ENCODE measurements around the gene PRKAG2. TPM values are rescaled to one million over a fixed set of nuclear protein-coding genes. Genes with fewer than 3 reads are reported as not detected.

The PRKAG2 gene
- polyA plus RNA-seq, 5 donors, result 14.3 to 21.6 (median 17.3) TPM

DNA sequence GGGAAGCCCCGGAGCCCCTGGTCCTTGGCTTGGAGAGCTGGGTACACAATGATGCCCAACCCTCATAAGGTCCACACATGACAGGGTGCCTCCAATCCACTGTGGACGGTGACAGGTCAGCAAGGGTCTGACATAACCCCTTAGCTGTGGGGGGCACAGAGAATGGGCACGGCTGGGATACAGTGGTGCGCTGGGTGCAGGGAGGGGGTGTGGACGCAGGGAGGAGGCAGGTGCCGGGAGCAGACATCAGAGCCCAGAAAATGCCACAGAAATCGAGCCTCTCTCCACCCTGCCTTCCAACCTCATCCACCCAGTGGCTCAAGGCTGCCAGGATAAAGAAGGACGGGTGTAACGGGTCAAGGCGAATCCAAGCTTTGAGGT, 179.4 kb downstream of the PRKAG2 start:
- no peak for DNase-seq

DNA sequence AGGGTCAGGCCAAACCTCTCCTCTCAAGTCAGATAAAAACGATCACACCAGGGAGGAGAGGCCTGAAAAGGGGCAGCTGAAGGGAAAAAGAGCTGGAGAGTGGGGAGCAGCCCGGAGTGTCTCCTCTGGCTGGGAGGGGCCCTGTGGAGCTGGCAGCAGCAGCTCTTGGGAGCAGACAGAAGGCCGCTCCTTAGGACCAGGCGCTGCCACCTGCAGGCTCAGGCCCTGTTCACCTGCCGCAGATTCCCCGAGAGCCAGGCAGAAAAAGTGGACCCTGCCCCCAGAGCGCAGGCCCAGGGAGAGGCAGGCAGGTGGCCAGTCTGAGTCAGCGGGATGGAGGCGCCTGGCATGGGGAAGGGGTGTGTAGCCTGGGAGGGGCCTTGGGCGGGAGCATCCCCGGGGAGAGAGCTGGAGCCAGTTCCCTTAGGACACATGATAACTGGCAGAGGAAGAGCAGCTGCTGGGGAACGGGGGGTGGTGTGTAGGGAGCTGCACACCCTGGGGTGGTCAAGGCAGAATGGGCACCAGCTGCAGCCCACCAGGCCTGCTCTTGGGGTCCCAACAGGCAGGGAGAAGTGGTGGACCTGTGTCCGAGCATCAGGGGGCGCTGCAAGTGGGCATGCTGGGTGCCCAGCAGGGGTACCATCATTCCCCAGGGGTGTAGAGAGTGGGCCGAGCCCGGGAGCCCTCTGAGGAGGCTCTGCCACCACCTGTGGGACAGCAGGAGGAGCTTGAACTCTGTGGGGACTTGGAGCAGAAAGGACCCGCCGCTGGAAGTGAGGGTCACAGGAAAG, 180.0 kb downstream of the PRKAG2 start:
- no peak for DNase-seq

DNA sequence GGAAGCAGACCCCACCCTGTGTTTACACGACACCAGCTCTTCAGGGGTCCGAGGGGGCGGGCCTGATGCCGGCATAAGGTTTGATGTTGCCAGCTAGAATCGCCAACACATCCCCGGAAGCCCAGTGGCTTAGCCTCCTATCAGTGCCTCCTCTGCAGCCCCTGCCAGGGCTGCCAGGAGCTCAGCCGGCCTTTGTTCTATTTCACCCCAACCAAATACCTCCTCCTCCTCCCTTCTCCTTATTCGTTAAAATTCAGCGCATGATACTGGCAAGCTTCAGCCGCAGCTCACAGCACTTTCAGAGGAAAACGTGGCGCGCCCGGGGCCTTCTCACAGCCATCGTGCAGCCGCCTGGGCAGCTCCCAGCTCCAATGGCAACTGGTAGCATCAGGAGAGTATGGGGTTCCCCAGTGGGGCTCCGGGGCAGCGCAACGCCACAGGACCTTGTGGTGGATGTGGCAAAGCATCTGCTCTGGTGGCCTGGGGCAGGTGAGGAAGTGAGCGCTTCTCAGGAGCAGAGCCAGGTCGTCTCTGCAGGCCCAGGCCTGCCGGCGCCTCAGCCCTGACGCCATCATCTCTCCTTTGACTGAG, 180.9 kb downstream of the PRKAG2 start:
- no peak for DNase-seq

DNA sequence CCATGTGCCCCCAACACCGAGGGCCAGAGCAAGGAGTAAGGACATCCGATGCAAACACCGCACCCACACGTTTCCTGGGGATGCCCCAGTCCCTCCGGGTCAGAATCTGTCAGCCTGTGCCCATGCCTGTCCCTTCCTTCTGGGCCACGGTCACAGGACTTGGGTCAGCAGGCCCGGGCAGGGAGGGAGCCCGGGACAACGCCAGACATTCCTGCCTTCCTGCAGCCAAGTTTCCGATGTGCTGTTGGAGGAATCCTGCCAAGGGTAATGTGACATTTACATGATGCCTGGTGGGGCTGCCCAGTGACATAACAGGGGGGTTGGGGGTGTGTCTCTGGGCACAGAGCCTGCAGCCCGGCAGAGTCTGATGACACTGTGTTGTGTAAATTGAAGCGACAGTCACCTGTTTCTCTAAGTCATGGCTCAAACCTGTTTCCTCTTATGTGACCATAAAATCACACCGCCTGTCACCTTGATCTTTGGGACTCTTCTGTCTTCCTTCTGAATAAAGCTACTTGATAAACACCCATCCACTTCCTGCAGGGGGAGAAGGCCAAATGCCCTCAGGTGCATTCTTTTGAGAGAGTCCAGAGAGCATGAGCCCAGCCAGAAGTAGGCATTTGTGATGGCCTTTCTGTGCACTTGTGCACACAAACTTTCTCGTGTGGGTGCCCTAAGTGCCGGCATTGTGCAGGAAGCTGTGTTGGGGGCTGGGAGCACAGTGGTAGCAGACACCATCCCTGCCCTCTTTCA, 181.9 kb downstream of the PRKAG2 start:
- peak in 1 of 2 donors; percentile 29 for DNase-seq

DNA sequence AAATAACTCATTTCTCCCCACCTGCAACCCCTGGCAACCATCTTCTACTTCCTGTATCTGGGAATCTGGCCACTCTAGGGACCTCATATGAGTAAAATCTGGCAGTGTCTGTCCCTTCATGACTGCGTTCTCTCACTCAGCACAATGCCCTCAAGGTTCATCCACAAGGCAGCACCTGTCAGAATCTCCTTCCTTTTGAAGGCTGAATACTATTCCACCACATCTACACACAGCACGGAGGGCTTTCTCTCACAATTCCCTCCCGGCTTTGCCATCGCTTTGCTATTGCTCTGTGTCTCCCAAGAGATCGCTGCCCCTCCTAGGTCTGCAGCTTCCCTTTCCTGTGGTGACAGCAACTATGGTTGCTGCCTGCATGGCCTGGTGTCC, 182.5 kb downstream of the PRKAG2 start:
- DNase-seq, result no peak

DNA sequence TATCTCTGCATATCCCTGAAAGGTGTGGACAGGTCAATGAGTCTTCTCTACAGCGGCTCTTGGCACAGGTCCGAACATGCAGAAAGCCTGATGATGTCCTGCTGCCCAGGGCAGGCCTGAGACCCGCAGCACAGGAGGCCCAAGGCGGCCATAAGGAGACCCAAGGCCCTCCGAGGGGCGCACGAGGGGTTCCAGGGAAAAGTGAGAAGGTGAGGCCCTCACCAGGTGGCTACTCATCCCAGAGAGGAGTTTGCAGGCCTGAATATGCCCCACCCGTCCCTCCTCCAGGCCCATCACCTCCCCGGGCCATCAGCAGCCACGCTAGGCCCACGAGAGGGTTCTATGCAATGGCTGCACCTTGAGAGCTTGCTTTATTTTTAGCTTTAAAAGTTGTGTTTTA, 183.8 kb downstream of the PRKAG2 start:
- DNase-seq, result no peak

DNA sequence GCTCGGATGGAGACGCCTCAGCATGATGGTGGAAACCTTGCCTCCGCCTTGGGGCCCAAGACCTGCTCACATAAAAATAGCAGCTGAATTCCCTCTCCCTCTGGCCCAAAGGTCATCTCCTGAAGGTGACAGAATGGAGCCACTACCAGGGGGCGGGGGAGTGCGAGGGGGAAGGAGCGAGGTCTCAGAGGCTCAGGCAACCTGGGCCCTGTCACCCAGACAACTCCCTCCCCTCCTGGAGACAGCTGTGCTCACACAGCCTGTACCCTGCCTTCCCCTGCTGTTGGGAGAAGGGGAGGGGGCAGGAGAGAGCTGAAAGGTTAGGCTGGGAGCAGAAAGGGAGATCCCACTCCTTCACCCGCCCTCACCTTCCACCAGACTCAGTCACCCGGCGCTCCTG, 184.2 kb downstream of the PRKAG2 start:
- DNase-seq, result no peak

DNA sequence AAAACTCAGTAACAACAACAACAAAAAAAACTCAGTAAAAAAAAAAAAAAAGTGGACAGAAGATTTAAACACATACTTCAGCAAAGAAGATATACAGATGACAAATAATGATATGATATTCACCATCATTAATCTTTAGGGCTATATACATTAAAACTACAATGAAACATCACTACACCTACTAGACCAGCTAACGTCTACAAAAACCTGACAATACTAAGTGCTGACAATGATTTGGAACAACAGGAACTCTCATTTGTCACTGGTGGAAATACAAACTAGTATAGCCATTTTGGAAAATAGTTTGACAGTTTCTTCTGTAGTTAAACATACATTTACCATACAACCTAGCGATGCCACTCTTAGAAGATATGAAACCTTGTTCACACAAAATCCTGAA, 185.5 kb downstream of the PRKAG2 start:
- no peak for DNase-seq

DNA sequence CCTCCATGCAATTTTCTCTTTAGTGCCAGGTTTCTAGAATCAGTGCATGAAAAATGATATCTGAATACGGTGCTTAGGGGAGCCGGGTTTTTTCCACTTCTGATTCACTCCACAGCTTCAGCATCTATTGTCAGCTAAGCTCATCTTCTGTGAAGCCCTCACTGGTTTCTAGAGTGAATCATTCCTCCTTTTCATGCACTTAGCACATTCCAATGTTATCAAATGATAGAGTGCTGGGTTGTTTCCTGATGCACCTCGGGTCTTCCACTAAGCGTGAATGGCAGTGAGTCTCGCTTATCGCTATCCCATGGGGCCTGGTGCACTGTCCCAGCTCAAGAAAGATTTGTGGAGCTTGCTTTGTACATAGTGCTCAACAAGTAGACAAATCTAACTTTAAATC, 186.3 kb downstream of the PRKAG2 start:
- DNase-seq, result no peak

DNA sequence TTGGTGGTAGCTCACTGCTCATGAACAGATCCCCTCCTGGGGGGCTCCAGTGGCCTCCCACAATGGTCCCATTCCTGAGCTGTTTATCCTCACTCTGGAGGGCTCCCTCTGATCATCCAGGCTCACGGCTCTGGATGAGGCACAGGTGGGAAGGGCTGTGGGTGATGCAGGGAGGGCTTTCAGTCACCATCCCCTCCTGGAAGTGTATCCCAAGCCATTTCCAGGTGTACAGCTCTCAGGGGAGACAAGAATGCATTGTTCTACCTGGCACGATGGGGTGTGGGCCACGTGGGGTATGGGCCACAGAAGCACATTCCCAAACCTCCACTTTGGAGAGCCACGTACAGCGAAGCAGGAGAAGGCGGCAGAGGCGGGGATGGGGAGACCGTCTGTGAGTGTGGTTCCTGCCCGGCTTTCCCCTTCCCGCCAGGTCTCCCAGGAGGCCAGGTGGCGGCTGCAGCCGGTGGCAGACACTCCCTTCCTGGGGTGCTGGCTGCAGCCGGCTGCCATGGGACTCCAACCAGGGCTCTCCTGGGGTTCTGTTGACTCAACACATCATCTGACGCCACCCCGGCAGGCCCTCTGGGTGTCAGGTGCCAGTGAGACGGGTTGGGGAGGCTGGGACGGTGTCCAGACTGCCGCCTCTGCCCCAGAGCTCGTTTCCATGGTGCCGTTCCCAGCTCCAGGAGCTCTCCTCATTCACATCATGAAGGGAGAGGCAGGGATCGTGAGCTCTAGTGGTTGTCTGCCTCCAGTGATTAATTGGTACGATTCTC, 187.5 kb downstream of the PRKAG2 start:
- no peak for DNase-seq

DNA sequence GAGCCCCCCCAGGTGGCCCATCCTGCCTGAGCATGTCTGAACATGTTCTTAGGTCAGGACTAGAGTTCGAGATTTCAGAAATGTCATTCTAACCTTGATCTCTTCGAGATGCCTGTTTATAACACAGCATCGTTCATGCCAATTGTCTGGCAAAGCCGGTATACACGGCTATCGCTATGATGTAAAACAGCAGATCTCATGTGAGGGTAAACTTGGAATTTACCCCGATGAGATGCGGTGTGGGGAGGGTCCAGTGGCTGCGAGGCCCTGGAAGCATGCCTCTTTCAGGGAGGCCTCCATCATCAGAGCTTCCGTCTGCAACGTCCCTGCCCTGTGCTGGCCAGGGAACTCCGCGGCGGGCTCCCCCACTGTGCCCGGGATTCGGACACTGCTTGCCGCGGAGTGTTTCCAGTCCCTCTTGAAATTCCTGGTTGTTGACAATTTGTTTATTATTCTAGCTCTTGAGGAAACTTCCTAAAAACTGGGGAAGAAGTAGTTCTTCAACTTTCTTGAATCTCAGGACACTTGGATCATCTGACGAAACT, 188.6 kb downstream of the PRKAG2 start:
- DNase-seq, result no peak

DNA sequence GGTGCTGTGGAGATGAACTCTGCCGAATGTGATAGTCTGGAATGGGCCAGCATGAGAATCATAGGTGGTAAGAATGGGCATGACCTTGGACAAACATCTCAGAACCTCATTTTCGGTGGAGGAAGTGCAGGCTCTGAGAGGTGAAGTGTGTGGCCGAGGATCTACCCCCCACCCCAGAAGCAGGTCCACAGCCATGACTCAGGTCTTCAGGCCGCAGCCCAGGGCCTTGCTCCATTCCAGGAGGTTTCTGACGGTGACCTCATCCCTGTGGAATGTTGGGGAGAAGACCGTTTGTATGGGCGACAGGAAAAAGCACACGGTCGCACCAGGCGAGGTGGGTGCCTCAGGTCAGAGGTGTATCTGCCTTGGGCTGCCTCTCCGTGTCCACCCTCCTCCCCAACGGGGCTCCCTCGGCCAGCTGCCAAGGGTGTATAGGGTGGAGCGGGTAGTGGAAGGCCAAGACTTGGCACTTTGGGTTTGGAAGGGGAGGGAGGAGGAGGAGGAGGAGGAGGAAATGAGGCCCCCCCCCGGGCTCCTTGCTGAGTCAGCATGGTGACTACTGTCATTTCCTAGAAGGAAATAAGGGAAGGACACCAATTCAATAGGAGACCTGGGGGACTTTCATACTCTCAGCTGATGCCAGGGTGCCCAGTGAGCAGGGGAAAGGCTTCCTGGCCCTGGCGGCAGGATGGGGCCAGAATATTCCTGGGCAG, 189.2 kb downstream of the PRKAG2 start:
- DNase-seq, result no peak

DNA sequence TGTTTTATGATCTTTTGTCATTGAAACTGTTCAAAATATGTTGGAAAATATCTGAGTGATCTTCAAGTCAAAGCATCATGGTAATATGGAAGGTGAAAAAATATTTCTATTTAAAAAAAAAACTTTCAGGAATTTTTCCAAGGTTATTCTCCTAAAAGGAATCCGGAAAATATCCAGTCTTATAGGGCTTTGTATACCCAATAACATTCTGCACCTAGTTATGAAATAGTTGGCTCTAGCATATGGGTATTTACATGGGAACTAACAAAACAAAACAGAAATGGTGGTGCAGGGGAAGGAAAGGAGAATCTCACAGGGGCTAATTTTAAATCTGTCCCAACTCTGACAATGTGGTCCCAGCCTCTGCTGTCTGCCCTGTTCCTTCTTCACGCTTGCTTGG, 190.1 kb downstream of the PRKAG2 start:
- DNase-seq, result no peak

DNA sequence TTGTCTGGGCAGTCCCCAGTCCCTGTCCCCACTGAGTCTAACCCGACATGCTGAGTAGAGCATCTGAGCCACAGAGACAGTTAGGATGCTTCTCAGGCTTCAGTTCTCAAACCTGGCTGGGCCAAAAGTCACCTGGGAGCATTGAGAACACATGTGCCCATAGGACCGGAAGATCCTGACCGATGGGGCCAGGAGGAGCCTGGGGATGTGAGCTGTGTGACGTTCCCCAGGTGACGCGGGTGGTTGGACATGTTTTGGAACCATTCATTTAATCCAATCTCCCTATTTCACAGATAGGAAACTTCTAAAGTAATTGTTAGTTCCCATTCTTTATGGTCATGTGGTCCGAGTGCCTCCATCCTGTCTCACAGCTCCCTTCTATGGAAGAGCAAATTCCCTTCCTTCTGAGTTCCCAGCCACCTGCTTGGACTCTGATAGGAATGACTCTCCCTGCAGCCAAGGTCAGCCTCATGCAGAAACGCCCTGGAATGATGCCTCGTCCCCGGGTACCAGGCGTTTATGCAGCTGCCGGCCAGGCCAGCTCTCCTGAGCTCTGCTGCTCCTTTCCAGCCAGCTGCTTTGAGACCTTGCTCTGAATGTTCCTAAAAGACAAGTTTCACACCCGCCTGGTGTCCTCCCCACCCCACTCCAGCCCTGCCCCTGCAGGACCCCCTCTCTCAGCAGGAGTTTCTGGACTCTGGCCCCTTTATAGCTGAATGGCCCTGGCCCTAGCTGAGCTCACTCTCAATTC, 190.7 kb downstream of the PRKAG2 start:
- no peak for DNase-seq

DNA sequence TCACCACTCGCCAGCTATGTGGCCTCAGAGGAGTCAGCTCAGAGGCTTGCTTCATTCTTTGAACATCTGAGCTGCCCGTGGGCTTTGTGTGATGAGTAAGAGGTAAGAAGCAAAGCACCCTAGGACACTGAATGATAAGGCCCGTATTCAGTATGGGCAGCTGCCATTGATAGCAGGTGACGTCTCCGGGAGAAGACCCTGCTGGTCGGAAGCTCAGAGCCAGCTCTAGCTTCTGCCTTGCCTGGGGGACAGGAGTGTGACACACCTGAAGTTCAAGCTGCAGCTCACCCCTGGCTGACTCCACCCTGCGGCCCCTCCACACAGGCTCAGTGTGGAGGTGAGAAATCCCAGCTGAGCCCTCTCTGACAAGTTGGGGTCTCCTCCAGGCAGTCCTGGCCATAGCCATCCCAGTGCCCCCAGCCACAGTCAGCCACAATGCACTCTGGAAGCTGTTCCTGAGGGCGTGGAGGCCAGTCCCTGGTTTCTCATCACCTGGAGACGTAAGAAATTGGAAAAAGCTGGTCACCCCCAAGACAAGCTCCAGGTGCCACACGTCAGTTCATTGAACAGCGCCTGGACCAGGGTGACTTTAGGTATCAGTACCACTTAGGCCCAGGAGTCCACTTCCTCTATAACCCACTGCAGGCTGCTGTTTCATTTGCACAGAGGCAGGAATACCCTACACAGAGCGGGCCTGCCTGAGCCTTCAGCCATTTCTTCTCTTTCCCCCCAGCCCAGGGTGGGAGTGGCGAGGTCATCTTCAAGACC, 192.3 kb downstream of the PRKAG2 start:
- DNase-seq, result no peak

DNA sequence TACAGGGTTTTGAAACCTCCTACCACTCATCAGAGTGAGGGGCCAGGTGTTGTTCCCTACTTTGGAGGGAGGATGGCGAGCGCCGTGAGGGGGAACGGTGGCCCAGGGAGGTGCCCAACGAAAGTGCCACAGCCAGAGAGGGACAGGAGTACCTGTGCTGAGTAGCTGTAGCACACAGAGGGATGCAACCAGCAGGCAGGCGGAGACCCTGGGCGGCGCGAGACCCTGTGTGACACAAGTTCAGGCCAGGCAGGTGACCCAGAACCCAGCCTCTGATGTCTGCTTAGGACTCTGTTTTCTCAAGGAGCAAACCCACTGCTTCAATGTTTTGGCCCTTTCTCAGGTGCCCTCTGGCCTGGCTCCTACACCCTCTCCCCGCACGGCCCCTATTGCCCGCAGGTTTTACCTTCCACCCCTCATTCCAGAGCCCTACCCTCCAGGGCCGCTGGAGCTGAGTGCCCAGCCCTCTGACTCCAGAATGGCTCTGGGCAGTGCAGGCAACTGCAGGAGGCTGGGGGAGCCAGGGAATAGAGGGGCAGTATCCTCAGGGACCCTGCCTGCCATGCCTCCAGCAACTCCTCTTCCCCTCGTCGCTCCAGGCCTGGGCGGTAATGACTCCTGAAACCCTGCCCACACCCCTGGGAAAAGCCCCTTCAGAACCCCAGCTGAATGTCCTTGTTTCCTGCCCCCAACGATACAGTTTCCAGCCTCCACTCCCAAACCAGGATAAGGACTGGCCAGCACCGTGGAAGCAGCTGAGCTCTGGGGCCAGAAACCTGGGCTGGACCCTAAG, 193.1 kb downstream of the PRKAG2 start:
- no peak for DNase-seq

DNA sequence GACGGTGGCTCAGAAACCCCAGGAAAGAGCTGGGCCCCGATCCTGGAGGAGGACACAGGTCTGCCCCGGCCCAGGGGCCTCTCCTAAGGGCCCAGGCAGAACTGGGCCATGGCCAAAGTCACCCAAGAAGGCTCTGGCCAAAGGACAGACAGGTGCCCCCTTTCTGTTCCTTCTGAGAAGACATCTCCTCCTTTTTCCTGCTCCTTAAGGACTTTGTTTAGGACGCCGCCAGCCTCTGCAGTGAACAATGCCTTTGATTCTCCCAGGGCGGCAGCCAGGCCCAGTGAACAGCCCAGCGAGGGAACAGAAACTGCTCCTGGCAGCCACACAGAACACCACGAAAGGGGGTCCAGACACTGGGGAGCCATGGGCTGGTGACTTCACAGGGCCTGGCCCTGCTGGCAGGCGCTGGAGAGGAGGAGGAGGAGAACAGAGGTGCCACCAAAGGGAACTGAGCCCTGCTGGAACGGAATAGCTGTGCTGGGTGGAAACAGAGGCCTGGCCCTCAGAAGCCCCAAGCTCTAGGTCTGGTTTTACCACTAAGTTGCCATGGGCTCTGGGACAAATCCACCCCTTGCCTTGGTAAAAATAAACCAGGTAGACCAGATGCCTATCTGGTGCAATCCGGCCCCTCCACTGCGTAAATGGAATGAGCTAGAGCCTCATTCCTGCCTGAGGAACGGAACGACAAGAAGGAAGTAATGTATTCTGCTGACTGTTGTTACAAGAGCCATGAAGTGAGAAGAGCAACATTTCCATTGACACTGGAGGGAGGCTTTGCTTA, 193.9 kb downstream of the PRKAG2 start:
- no peak for DNase-seq

DNA sequence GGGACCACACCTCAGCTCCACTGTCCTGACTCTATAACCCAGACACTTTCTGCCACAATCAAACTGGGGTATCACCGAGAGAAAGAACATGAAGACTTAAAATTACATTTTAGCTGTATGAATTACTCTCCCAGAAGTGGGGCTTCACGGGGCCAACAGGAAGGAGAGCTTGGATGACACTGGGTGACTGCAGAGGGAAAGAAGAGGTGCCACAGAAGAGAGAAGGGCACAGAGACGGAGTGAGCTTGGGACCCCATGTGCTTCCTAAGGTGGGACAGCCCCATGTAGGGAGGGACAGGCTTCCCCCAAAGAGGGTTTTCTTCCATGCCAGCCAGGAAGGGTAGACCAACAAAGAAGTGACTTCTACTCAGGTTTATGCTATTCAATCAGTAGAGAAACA, 195.2 kb downstream of the PRKAG2 start:
- DNase-seq, result no peak
